Fibroblast of skin of right quadriceps (primary cell): Measurements from ENCODE around the gene AVP.

Source experiments
- DNase-seq: peaks from one replicate; pipeline ENCODE4 v3.0.0-alpha.2; 2013

The AVP gene

GRCh38 chr20:3109350-3110302 is 25.1 kb upstream of the AVP start:
- DNase-seq, result no peak

DNA sequence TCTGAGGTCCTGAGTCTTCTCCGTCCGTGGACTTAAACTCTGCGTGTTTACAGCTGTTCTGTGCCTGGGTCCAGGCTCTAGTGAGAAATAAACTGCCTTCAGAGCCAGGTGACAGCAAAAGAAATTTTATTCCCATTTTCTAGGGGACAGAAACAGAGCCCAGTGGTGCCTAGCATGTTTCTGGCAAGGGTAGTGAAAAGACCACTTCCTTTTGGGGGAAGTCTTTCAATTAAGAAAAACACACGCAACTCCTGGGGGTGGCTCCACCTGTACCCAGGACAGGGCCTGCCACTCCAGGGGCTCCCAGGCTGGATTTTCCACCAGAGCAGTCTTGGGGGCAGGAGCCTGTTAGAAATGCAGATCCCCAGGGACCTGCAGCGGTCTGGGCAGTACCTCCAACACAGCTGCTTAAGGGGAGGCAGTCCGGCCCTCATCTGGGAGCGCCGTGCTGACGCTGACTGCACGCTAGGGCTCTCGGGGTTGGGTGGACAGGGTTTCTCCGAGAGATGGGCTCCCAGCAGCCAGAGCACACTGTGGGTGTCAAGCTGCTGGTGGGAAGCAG is 23.0 kb upstream of the AVP start:
- DNase-seq, result no peak

DNA sequence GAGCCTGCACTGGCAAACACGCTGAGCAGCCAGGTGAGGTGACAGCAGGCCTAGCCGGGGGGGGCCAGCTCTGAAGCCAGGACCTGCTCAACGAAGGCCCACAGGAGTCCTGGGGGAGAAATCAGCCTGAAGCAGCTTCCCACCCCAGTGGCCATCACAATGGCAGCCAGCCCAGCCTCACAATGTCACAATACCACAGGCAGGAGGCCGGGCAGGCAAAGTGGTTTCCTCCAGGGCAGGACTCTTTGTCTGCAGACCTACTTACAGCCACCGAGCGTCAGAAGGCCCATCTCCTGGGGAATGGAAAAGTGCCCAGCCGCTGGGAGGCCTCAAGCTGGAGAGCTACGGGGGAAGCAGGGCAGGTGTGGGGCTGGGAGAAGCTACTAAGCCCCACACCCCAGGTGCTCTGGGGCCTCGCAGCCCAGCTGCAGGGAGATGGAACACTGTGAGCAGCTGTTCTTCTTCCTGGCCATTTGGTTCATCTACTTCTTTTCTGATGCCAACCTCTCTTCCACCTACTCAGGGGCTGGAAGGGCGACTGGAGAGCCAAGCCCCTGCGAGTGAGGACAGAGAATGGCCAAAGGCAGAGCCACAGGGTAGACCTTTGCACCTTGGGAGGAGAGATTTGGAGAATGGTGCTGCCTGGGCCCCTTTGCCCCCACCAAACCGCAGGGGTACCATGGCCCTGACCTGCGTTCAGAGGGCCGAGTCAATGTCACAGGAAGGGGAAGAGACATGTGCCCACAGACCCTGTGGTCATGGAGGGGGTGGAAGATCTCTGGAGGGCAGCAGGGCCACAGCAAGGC is 22.3 kb upstream of the AVP start:
- no peak for DNase-seq

DNA sequence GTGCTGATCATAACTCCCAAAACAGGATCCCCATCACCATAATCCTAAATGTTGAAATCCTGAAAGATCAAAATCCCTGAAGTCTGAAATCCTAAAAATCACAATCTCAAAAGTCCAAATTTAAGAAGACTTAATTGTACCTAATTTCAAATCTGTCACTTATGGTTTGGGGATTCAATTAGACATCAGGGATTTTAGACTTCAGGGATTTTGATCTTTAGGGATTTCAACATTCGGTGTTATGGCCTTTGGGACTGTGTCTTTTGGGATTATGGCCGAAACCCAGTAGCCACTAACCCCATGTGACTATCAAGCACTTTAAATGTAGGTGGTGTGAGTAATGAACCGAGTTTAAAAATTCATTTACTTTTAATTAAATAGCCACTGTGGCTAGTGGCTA is 21.7 kb upstream of the AVP start:
- DNase-seq, result no peak

GRCh38 chr20:3105256-3106137 is 21.0 kb upstream of the AVP start:
- DNase-seq, result no peak

- DNase-seq, result no peak
Measured at GRCh38 chr20:3103369-3104032, 19.0 kb upstream of the AVP start.

GRCh38 chr20:3102575-3103368 is 18.2 kb upstream of the AVP start:
- DNase-seq, result no peak

GRCh38 chr20:3101737-3102574 is 17.4 kb upstream of the AVP start:
- no peak for DNase-seq

DNA sequence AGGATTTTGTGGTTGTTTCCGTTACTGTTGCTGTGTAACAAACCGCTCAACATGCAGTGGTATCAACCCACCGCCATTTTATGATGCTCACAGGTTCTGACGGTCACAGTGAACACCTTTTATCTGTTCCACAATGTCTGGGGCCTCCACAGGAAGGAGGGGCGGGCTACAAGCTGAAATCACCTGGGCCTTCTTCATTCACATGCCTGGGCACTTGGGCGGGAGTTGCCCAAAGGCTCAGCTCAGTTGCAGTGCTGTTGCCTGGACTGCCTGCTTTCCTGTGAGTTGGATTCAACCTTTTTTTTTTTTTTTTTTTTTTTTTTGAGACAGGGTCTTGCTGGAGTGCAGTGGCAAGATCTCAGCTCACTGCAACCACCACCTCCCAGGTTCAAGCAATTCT is 16.7 kb upstream of the AVP start:
- no peak for DNase-seq

DNA sequence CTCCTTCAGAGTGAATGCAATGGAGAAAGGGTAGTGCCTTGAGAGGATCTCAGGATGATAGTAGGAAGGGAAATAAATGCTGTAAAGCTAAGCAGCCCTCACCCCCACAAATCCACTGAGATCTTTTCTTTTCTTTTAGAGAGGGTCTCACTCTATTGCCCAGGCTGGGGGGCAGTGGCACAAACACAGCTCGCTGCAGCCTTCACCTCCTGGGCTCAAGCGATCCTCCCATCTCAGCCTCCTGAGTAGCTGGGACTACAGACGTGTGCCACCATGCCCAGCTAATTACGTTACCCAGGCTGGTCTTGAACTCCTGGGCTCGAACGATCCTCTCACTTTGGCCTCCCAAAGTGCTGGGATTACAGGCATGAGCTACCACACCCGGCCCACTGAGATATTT is 16.0 kb upstream of the AVP start:
- no peak for DNase-seq

DNA sequence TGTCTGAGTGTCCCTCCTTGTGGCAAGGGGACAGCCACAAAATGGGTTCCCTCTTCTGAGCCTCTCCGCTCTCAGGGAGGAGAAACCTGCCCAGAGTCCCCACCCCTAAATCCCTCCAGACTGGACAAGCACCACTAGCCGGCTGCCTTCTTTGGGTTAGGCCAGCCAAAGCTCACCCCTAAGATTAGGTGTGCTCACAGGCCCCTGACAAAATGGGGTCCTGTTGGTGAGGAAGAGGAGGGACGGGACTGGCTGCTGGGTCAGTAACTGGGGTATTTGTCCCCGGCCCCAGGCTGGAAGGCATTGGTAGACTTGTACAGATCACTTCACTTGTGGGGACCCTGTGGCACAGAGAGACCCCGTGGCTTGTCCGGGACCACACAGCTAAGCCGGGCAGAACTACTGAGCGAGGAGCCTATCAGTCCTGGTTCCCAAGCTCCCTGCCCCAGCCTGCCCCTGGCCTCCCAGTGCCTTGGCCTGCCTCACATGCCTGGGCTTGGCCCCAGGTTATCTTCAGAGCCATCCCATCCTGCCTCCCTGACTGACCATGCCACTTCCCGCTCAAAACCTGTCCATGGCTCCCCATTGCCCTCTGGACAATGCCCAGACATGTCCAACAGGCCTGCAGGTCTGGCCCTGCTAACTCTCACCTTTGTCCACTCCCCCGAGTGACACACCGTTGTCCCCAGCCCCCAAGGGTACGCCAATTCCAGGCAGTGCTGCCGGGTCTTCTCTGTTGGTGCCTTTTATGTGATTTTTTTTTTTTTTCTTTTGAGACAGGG is 10.5 kb upstream of the AVP start:
- no peak for DNase-seq

GRCh38 chr20:3093861-3094361 is 9.4 kb upstream of the AVP start:
- DNase-seq, result no peak

- DNase-seq, result peak; percentile 17
Measured at GRCh38 chr20:3092611-3093379, 8.3 kb upstream of the AVP start.

DNA sequence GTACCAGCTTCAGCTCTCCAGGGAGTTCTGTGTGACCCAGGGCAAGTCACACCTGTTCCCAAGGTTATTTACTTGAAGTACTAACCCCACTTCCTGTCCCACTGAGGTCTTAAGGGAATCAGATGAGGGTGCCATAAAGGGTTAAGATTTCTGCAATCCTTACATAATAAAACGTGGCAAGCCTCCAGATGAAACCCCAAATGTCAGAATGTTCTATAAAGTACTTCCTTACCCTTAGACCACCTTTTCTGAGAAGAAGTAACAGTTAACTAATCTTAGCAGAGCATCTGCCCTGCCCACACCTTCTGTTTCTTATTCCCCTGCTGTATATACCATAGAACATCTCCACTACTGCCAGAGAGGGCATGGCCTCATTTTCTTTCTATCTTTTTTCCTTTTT is 6.0 kb upstream of the AVP start:
- no peak for DNase-seq

DNA sequence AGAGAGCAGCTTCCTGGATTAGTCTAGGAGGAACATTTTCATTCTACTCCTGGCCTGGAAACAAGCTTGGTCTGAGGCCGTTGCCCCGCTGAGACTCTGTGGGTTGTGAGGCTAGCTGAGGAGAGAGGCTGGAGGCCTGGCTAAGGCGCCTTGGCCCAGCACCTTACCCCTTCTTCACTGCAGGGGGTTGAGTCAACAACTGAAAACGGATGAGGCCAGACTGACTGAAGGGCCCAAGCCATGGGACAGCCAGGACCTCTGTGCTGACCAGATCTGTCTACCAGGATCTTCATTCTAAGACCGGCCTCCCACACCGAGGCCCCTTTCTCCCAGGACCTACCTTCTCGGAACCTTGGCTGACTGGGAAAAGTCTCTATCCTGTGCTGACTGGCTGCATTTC is 3.5 kb upstream of the AVP start:
- DNase-seq, result no peak

DNA sequence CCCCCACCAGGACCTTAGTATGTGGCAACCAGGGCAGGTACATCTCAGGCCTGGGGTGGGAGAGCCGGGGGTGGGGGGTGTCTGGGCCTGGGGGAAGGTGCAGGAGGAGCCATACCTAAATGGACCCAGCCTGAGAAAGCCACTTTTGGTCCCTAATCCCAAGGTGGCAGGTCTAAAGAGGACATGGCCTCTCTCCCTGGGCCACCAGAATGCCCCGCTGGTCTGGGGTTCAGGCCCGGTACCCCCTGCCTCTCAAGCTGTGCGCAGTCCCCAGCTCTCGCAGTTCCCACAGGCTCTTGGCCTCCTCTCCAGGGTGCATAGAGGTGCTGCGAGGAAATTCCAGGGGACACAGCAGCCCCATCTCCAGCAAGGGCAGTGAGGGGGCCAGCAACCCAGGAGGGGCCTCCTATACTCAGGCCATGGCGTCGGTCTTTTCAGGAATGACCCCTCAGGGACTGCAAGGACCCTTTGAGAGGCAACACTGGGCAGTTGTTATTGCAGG is 1.1 kb upstream of the AVP start:
- no peak for DNase-seq

GRCh38 chr20:3084986-3085360 is 449 bp upstream of the AVP start:
- no peak for DNase-seq
